ENCODE data around the gene TSPAN5.

TSPAN5 gene

GRCh38 chr4:98641906-98642668, 16.3 kb downstream of the TSPAN5 start:
- TF ChIP-seq CTCF (IDR thresholded peaks at IDR 0.05) = no peak

DNA sequence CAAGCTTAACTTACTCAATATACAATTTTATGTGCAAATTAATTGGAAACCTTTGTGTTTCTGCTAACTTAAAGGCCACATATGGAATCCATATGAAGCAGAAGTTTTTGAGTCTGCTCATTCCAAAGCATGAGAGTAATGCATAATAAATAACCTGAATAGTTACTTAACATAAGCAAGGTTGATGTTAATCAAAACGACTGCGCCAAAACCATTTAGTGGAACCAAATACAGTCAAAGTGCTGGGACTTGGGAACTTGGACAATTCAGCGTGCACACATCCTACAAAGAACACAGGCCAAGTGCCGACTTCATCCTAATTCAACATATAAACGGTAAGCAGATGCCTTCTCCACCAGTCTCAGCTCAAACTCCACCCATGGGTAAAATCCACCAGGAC, 17.0 kb downstream of the TSPAN5 start:
- no peak for TF ChIP-seq CTCF (IDR thresholded peaks at IDR 0.05)

GRCh38 chr4:98639523-98639922, 18.9 kb downstream of the TSPAN5 start:
- TF ChIP-seq CTCF (IDR thresholded peaks at IDR 0.05) = no peak

DNA sequence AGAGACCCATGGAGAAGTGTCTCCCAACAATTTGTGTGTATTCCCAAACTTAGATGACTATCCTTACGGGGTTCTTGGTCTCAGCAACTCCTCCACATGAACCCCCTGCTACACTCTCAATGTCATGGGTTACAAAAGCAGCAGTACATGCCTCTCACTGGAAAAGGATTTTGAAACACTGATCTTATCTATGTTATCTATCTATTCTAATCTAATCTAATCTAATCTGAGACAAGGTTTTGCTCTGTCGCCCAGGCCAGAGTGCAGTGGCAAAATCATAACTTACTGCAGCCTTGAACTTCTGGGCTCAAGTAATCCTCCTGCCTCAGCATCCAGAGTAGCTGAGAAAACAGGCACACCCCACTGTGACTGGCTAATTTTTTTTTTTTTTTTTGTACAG, 19.3 kb downstream of the TSPAN5 start:
- TF ChIP-seq CTCF (IDR thresholded peaks at IDR 0.05) = no peak

- no peak for TF ChIP-seq CTCF (IDR thresholded peaks at IDR 0.05)
Observed at GRCh38 chr4:98638661-98639060, 19.8 kb downstream of the TSPAN5 start.

- no peak for TF ChIP-seq CTCF (IDR thresholded peaks at IDR 0.05)
Observed at GRCh38 chr4:98634061-98634460, 24.4 kb downstream of the TSPAN5 start.

DNA sequence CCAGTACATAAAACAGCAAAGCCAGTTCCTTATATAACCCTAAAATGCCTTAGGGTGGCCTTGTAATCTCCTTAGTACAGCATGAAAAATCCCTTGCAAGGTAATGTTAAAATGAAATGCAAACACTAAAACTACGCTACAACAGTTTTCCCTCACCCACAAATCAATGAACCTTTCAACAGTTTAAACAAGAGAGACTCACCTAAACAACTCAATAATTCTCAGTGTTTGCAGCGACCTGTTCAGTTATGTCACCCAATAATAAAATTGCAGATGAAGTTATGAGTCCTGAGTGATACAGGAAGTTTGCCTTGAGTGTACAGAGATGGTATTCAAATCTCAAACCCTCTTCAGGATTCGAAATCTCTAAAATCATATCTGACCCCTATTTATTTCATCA, 25.3 kb downstream of the TSPAN5 start:
- TF ChIP-seq CTCF (IDR thresholded peaks at IDR 0.05) = no peak

- no peak for TF ChIP-seq CTCF (IDR thresholded peaks at IDR 0.05)
Observed at GRCh38 chr4:98632258-98632657, 26.2 kb downstream of the TSPAN5 start.
